ENCODE measurements around the gene SLCO1A2. TPM values are rescaled to one million over a fixed set of nuclear protein-coding genes. Genes with fewer than 3 reads are reported as not detected.

SLCO1A2 gene
- total RNA-seq, 1 donor from 2014 or later = 23.9 TPM

- Histone ChIP-seq H4K20me1 (ENCODE audit: low read depth) (no peaks in the 10 kb centered on the region), H3K9me3 (ENCODE audit: low read depth) (no peaks in the 10 kb centered on the region), H3K27me3 (no peaks in the 10 kb centered on the region), H3K4me2 (no peak overlapping the region), H2AFZ (replicated peaks) (no peak overlapping the region), H3F3A (ENCODE audit: low read depth) (no peaks in the 10 kb centered on the region), H3K4me1 (no peaks in the 10 kb centered on the region), H3K36me3 (no peaks in the 10 kb centered on the region), H3K79me2 (ENCODE audit: low read depth) (no peaks in the 10 kb centered on the region), H3K4me3 (no peak overlapping the region), H3K9ac (no peak overlapping the region), H3K27ac (no peak overlapping the region)
- DNase-seq (ENCODE audit: low spot score) = no peak
- Mint-ChIP-seq H3K36me3 (no peaks in the 10 kb centered on the region), H3K27me3 (ENCODE audit: insufficient read depth, low read depth) (no peaks in the 10 kb centered on the region), H3K4me1 (no peaks in the 10 kb centered on the region), H3K9me3 (no peaks in the 10 kb centered on the region), H3K27ac (no peak overlapping the region), H3K4me3 (no peak overlapping the region)
- no peak for TF ChIP-seq EZH2 (IDR thresholded peaks at IDR 0.05)
- no peak for TF ChIP-seq EZH2phosphoT487 (IDR thresholded peaks at IDR 0.05)
- no peak for TF ChIP-seq CTCF (IDR thresholded peaks at IDR 0.05)
These were observed 2.7 kb upstream of the SLCO1A2 start for GRCh38 chr12:21337453-21337852.

GRCh38 chr12:21336656-21337055 is 1.9 kb upstream of the SLCO1A2 start:
- H3K27me3 Mint-ChIP-seq (ENCODE audit: insufficient read depth, low read depth) = no peaks in the 10 kb centered on the region
- H2AFZ ChIP-seq (replicated peaks) = no peak overlapping the region
- no peak overlapping the region for H3K4me2 ChIP-seq
- H3F3A ChIP-seq (ENCODE audit: low read depth) = no peaks in the 10 kb centered on the region
- no peak overlapping the region for H3K4me3 Mint-ChIP-seq
- no peaks in the 10 kb centered on the region for H3K27me3 ChIP-seq
- H3K9me3 Mint-ChIP-seq = peaks cover 7% of the 10 kb centered on the region
- no peaks in the 10 kb centered on the region for H3K36me3 ChIP-seq
- no peak for DNase-seq (ENCODE audit: low spot score)
- no peaks in the 10 kb centered on the region for H3K79me2 ChIP-seq (ENCODE audit: low read depth)
- H3K9me3 ChIP-seq (ENCODE audit: low read depth) = peaks cover 5% of the 10 kb centered on the region
- no peaks in the 10 kb centered on the region for H4K20me1 ChIP-seq (ENCODE audit: low read depth)
- H3K4me3 ChIP-seq = no peak overlapping the region
- no peaks in the 10 kb centered on the region for H3K4me1 Mint-ChIP-seq
- H3K36me3 Mint-ChIP-seq = no peaks in the 10 kb centered on the region
- H3K27ac ChIP-seq = no peak overlapping the region
- TF ChIP-seq EZH2phosphoT487 (IDR thresholded peaks at IDR 0.05) (no peak), EZH2 (IDR thresholded peaks at IDR 0.05) (no peak), CTCF (IDR thresholded peaks at IDR 0.05) (no peak)
- no peaks in the 10 kb centered on the region for H3K4me1 ChIP-seq
- no peak overlapping the region for H3K27ac Mint-ChIP-seq
- H3K9ac ChIP-seq = no peak overlapping the region

- Mint-ChIP-seq H3K27me3 (ENCODE audit: insufficient read depth, low read depth) (no peaks in the 10 kb centered on the region), H3K27ac (no peak overlapping the region), H3K4me1 (no peaks in the 10 kb centered on the region), H3K9me3 (peaks cover 35% of the 10 kb centered on the region), H3K4me3 (no peak overlapping the region), H3K36me3 (peaks cover 2% of the 10 kb centered on the region)
- Histone ChIP-seq H3K36me3 (peaks cover 14% of the 10 kb centered on the region), H3K4me1 (no peaks in the 10 kb centered on the region), H3K9me3 (ENCODE audit: low read depth) (peaks cover 26% of the 10 kb centered on the region), H3K27ac (no peak overlapping the region), H3K79me2 (ENCODE audit: low read depth) (no peaks in the 10 kb centered on the region), H3F3A (ENCODE audit: low read depth) (no peaks in the 10 kb centered on the region), H3K27me3 (no peaks in the 10 kb centered on the region), H3K9ac (no peak overlapping the region), H3K4me2 (no peak overlapping the region), H2AFZ (replicated peaks) (no peak overlapping the region), H3K4me3 (no peak overlapping the region), H4K20me1 (ENCODE audit: low read depth) (no peaks in the 10 kb centered on the region)
- TF ChIP-seq EZH2phosphoT487 (IDR thresholded peaks at IDR 0.05) (no peak), EZH2 (IDR thresholded peaks at IDR 0.05) (no peak), CTCF (IDR thresholded peaks at IDR 0.05) (no peak)
- DNase-seq (ENCODE audit: low spot score) = peak; percentile 52
These were observed 3.9 kb downstream of the SLCO1A2 start for GRCh38 chr12:21330682-21331253.

Data from neural progenitor cell (in vitro differentiated cells).